Astrocyte (in vitro differentiated cells and primary cell): ENCODE results near the gene VOPP1. TPM values are rescaled to one million over a fixed set of nuclear protein-coding genes. Genes with fewer than 3 reads are reported as not detected.
A peak's percentile ranks its signal among the peaks of the same experiment; 100 is the strongest.

Experiments
- DNase-seq: peaks from one replicate; pipeline ENCODE4 v3.0.0-alpha.2; 2010; ENCODE audit warnings: low read depth
- FAIRE-seq: peaks from 2 replicates; lab custom pipeline; 2011; peaks lifted over from hg19 to GRCh38; lab: Jason Lieb, UNC
- H2AFZ ChIP-seq: 2 replicates; pipeline ENCODE4 v1.6.0; 2012; ENCODE audit warnings: low read depth, low read length, inconsistent platforms
- H3K27ac ChIP-seq: 2 replicates; pipeline ENCODE4 v1.5.1; 2011; ENCODE audit warnings: low read depth, low read length, inconsistent platforms
- H3K27me3 ChIP-seq: 2 replicates; pipeline ENCODE4 v1.6.0; 2011; ENCODE audit warnings: low read length, inconsistent platforms; ENCODE audit not compliant: insufficient read depth
- H3K36me3 ChIP-seq: 2 replicates; pipeline ENCODE4 v1.5.1; 2011; ENCODE audit warnings: low read length, inconsistent platforms; ENCODE audit not compliant: insufficient read depth
- H3K4me1 ChIP-seq: 2 replicates; pipeline ENCODE4 v1.5.1; 2011; ENCODE audit warnings: low read length, inconsistent platforms; ENCODE audit not compliant: insufficient read depth
- H3K4me2 ChIP-seq: 2 replicates; pipeline ENCODE4 v1.6.0; 2012; ENCODE audit warnings: low read length, inconsistent platforms
- H3K4me3 ChIP-seq: 2 replicates; pipeline ENCODE4 v1.5.1; 2011; ENCODE audit warnings: low read depth, mild to moderate bottlenecking, low read length, inconsistent platforms; ENCODE audit not compliant: insufficient read depth
- H3K79me2 ChIP-seq: 2 replicates; pipeline ENCODE4 v1.6.0; 2012; ENCODE audit warnings: mild to moderate bottlenecking, low read length, inconsistent platforms; ENCODE audit not compliant: insufficient read depth
- H3K9ac ChIP-seq: 2 replicates; pipeline ENCODE4 v1.6.0; 2012; ENCODE audit warnings: mild to moderate bottlenecking, low read length, inconsistent platforms
- H3K9me3 ChIP-seq: 2 replicates; pipeline ENCODE4 v1.5.1; 2012; ENCODE audit warnings: low read depth, mild to moderate bottlenecking, low read length, inconsistent platforms; ENCODE audit not compliant: insufficient read depth
- H4K20me1 ChIP-seq: 2 replicates; pipeline ENCODE4 v1.6.0; 2012; ENCODE audit warnings: low read length, inconsistent platforms; ENCODE audit not compliant: insufficient read depth
- H3K27ac Mint-ChIP-seq: one replicate; pipeline ENCODE4 v1.8.0; 2021; ENCODE audit warnings: mild to moderate bottlenecking, mixed read lengths; ENCODE audit not compliant: unreplicated experiment
- H3K27me3 Mint-ChIP-seq: one replicate; pipeline ENCODE4 v1.8.0; 2021; ENCODE audit warnings: low read depth, mixed read lengths; ENCODE audit not compliant: unreplicated experiment
- H3K36me3 Mint-ChIP-seq: one replicate; pipeline ENCODE4 v1.8.0; 2021; ENCODE audit warnings: low read depth, mixed read lengths; ENCODE audit not compliant: unreplicated experiment
- H3K4me1 Mint-ChIP-seq: one replicate; pipeline ENCODE4 v1.8.0; 2021; ENCODE audit warnings: low read depth, mixed read lengths; ENCODE audit not compliant: unreplicated experiment
- H3K4me3 Mint-ChIP-seq: one replicate; pipeline ENCODE4 v1.8.0; 2021; ENCODE audit warnings: mild to moderate bottlenecking, moderate library complexity, mixed read lengths; ENCODE audit not compliant: unreplicated experiment
- H3K9me3 Mint-ChIP-seq: one replicate; pipeline ENCODE4 v1.8.0; 2021; ENCODE audit warnings: mild to moderate bottlenecking, mixed read lengths; ENCODE audit not compliant: unreplicated experiment
- CTCF ChIP-seq: IDR thresholded peaks from 2 replicates; pipeline ENCODE4 v1.5.1; 2011; ENCODE audit warnings: low read depth, mild to moderate bottlenecking, inconsistent platforms, low read length, moderate library complexity; ENCODE audit not compliant: insufficient read depth
- EZH2 ChIP-seq: IDR thresholded peaks from 2 replicates; pipeline ENCODE4 v1.6.1; 2012; ENCODE audit warnings: mild to moderate bottlenecking, low read length, inconsistent platforms; ENCODE audit not compliant: insufficient read depth
- total RNA-seq: library from RNA; stranded (reverse); gene quantifications from 2 replicates; pipeline ENCODE4 v1.2.1, GENCODE V29; 2021

VOPP1 gene
- total RNA-seq, 1 donor from 2014 or later, result 133 TPM

- no peak for FAIRE-seq
- H4K20me1 ChIP-seq, result peaks cover 99% of the 10 kb centered on the region
These were observed 38.6 kb downstream of the VOPP1 start for GRCh38 chr7:55533729-55534080.

GRCh38 chr7:55533050-55533728, 39.1 kb downstream of the VOPP1 start:
- H3K27ac Mint-ChIP-seq, result peak overlapping the region; percentile 91
- no peaks in the 10 kb centered on the region for H3K27me3 ChIP-seq
- peaks cover 51% of the 10 kb centered on the region for H3K4me1 ChIP-seq
- no peaks in the 10 kb centered on the region for H3K27me3 Mint-ChIP-seq
- H3K27ac ChIP-seq, result peak overlapping the region; percentile 51
- no peak overlapping the region for H3K4me3 ChIP-seq
- peaks cover 8% of the 10 kb centered on the region for H3K36me3 Mint-ChIP-seq
- peaks cover 95% of the 10 kb centered on the region for H3K79me2 ChIP-seq
- H3K4me3 Mint-ChIP-seq, result no peak overlapping the region
- peaks cover 97% of the 10 kb centered on the region for H4K20me1 ChIP-seq
- H3K9me3 Mint-ChIP-seq, result peaks cover 2% of the 10 kb centered on the region
- no peak for TF ChIP-seq CTCF
- no peak for TF ChIP-seq EZH2
- H3K9me3 ChIP-seq, result no peaks in the 10 kb centered on the region
- peaks cover 69% of the 10 kb centered on the region for H3K4me1 Mint-ChIP-seq
- H2AFZ ChIP-seq, result no peak overlapping the region
- H3K36me3 ChIP-seq, result no peaks in the 10 kb centered on the region
- H3K4me2 ChIP-seq, result peak overlapping the region; percentile 56
- FAIRE-seq (no peak), DNase-seq (peak; percentile 71)
- H3K9ac ChIP-seq, result peak overlapping the region; percentile 29

More at GRCh38 chr7:55533729-55534080, 38.6 kb downstream of the VOPP1 start:
- peaks cover 93% of the 10 kb centered on the region for H3K79me2 ChIP-seq
- H3K27ac ChIP-seq, result peak overlapping the region; percentile 51
- no peaks in the 10 kb centered on the region for H3K27me3 Mint-ChIP-seq
- H3K4me3 ChIP-seq, result no peak overlapping the region
- H3K4me3 Mint-ChIP-seq, result no peak overlapping the region
- H3K36me3 ChIP-seq, result no peaks in the 10 kb centered on the region
- H3K4me2 ChIP-seq, result peak overlapping the region; percentile 56
- H3K27me3 ChIP-seq, result no peaks in the 10 kb centered on the region
- H3K9me3 Mint-ChIP-seq, result peaks cover 2% of the 10 kb centered on the region
- TF ChIP-seq EZH2 (no peak), CTCF (no peak)
- H3K9ac ChIP-seq, result peak overlapping the region; percentile 29
- H3K27ac Mint-ChIP-seq, result peak overlapping the region; percentile 91
- no peaks in the 10 kb centered on the region for H3K9me3 ChIP-seq
- H3K36me3 Mint-ChIP-seq, result peaks cover 8% of the 10 kb centered on the region
- DNase-seq, result no peak
- peaks cover 74% of the 10 kb centered on the region for H3K4me1 Mint-ChIP-seq
- H3K4me1 ChIP-seq, result peaks cover 54% of the 10 kb centered on the region
- no peak overlapping the region for H2AFZ ChIP-seq
